AG09309 (cell line): ENCODE measurements around the gene DTD2.

Experiments
- DNase-seq: peaks from one replicate; pipeline ENCODE4 v3.0.0-alpha.2; 2010; ENCODE audit warnings: low read depth
- H3K4me3 ChIP-seq: 2 replicates; pipeline ENCODE4 v1.5.1; 2011; ENCODE audit warnings: mild to moderate bottlenecking, low read depth, low read length, moderate library complexity; ENCODE audit not compliant: control insufficient read depth
- TF ChIP-seq, protein P1 (sequence below): IDR thresholded peaks from 2 replicates; pipeline ENCODE4 v1.5.1; 2011; ENCODE audit warnings: mild to moderate bottlenecking, low read depth, low read length, inconsistent platforms; ENCODE audit not compliant: insufficient read depth, control insufficient read depth; ENCODE audit errors: missing control alignments

Gene DTD2

DNA sequence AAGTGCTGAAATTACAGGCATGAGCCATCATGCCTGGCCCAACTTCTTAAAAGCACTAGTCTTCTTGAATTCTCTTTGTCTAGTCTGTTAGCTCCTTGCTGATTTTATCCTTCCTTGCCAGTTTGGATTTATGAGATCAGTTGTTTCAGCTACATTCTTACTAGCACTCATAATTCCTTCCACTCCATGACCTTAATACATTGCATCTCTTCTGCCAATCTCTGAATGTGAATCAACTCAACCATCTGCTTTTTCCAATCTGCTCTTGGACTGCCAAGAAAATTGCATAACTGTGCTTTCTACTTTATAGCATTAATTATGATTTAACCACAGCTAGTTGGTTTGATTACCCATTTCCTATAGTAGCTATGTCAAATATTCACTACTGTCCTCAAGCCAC is 22.0 kb downstream of the DTD2 start:
- no peak overlapping the region for H3K4me3 ChIP-seq
- TF ChIP-seq, protein P1, sequence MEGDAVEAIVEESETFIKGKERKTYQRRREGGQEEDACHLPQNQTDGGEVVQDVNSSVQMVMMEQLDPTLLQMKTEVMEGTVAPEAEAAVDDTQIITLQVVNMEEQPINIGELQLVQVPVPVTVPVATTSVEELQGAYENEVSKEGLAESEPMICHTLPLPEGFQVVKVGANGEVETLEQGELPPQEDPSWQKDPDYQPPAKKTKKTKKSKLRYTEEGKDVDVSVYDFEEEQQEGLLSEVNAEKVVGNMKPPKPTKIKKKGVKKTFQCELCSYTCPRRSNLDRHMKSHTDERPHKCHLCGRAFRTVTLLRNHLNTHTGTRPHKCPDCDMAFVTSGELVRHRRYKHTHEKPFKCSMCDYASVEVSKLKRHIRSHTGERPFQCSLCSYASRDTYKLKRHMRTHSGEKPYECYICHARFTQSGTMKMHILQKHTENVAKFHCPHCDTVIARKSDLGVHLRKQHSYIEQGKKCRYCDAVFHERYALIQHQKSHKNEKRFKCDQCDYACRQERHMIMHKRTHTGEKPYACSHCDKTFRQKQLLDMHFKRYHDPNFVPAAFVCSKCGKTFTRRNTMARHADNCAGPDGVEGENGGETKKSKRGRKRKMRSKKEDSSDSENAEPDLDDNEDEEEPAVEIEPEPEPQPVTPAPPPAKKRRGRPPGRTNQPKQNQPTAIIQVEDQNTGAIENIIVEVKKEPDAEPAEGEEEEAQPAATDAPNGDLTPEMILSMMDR: no peak
- peak; percentile 93 for DNase-seq

DNA sequence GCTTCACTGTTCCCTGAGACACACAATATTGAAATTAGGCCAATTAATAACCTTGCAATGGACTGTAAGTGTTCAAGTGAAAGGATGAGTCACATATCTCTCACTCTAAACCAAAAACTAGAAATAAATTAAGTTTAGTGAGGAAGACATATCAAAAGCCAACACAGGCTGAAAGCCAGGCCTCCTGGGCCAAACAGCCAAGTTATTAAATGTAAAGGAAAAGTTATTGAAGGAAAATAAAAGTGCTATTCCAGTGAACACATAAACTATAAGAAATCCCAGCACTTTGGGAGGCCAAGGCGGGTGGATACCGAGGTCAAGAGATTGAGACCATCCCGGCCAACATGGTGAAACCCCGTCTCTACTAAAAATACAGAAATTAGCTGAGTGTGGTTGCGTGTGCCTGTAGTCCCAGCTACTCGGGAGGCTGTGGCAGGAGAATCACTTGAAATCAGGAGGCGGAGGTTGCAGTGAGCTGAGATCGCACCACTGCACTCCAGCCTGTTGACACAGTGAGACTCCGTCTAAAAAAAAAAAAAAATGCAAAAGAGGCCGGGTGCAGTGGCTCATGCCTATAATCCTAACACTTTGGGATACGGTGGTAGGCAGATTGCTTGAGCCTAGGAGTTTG is 26.6 kb downstream of the DTD2 start:
- no peak for DNase-seq
- TF ChIP-seq, protein P1: no peak
- H3K4me3 ChIP-seq: no peak overlapping the region

DNA sequence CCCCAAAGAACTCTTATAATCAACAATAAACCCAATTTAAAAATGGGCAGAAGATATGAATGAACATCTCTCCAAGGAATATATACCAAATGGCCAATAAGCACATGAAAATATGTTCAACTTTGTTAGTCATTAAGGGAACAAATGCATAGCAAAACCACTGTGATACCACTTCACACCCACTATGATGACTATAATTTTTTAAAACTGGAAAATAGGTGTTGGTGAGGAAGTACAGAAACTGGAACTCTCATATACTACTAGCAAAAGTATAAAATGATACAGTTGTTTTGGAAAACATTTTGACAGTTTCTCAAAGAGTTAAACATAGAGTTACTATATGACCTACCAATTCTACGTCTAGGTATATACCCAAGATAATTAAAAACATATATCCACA is 27.5 kb downstream of the DTD2 start:
- DNase-seq: no peak
- no peak overlapping the region for H3K4me3 ChIP-seq
- TF ChIP-seq, protein P1: no peak

DNA sequence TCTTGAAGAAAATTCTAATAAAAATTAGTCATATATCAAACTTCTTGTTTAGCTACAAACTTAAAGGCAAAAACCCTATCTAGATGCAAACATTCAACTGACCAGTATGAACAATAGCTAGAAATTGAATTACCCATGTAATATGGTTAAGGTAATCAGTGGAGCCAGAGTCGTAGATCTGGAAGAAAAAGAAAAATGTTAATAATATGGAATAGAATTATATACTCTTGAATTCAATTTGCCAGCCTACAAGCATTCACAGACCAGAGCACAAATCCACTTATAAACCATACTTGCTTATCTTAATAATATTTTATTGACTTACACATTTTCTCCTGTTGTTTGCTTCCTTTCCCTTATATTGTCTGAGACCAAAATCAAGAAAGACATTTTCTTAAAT is 29.3 kb downstream of the DTD2 start:
- H3K4me3 ChIP-seq: no peak overlapping the region
- no peak for DNase-seq
- TF ChIP-seq, protein P1: no peak

DNA sequence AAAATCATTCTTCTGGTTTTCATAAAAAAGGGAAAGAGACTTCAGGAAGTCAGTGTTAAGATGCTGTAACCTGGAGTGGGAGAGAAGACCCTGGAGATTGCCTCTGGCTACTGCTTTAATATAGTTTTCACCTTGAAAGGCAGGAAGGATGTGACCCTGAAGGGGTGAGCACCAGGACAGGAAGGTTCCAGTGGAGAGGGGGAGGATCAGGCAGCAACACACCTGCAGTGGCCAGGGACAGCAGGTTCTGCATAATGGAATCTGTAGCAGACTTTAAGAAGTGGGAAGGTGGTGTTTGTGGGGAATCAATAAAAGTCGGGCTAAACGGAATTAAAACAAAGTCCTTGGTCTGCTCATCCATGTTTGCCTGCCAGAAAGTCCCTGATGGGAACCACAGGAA is 30.6 kb downstream of the DTD2 start:
- no peak for DNase-seq
- TF ChIP-seq, protein P1: no peak

DNA sequence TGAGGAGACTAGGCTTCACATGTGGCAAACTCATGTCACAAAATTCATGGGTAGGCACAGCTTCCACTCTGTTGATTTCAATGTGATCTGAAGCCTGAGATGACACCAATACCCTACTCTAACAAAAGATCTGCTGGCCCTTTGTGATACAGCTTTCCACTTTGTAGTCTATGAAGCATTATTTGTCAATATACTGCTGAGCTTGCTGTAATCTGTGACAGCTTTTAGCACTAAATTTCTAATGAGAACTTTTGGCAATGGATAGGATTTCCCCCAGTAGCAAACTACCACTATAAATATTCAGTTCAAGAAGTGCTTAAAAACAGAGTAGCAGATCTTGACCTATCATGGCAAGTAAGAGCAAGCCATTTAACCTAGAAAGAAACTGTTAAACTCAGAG is 31.4 kb downstream of the DTD2 start:
- TF ChIP-seq, protein P1: no peak
- DNase-seq: no peak
- no peak overlapping the region for H3K4me3 ChIP-seq

More for the DNA sequence above, 30.6 kb downstream of the DTD2 start:
- H3K4me3 ChIP-seq: no peak overlapping the region
